ENCODE results near the gene ADAM15.
A peak's percentile ranks its signal among the peaks of the same experiment; 100 is the strongest.

The ADAM15 gene

GRCh38 chr1:155012776-155013602 lies 38.1 kb upstream of the ADAM15 start:
- DNase-seq: no peak

- no peak for DNase-seq
These were observed 37.5 kb upstream of the ADAM15 start for GRCh38 chr1:155013632-155014031.

GRCh38 chr1:155014709-155015508 lies 36.2 kb upstream of the ADAM15 start:
- DNase-seq: no peak

GRCh38 chr1:155015527-155016230 lies 35.4 kb upstream of the ADAM15 start:
- DNase-seq: no peak

DNA sequence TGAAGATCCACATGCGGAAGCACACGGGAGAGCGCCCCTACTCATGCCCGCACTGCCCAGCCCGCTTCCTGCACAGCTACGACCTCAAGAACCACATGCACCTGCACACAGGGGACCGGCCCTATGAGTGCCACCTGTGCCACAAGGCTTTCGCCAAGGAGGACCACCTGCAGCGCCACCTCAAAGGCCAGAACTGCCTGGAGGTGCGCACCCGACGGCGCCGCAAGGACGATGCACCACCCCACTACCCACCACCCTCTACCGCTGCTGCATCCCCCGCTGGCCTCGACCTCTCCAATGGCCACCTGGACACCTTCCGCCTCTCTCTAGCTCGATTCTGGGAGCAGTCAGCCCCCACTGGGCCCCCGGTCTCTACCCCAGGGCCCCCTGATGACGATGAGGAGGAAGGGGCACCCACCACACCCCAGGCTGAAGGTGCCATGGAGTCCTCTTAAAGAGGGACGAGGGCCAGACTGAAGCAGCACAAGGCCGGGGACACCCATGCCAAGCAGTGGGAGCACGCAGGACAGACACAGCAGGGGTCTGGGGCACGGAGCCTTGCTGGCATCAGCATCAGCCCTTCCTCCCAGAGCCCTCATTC lies 34.8 kb upstream of the ADAM15 start:
- DNase-seq: no peak

GRCh38 chr1:155017041-155017945 lies 33.8 kb upstream of the ADAM15 start:
- DNase-seq: peak; percentile 87

DNA sequence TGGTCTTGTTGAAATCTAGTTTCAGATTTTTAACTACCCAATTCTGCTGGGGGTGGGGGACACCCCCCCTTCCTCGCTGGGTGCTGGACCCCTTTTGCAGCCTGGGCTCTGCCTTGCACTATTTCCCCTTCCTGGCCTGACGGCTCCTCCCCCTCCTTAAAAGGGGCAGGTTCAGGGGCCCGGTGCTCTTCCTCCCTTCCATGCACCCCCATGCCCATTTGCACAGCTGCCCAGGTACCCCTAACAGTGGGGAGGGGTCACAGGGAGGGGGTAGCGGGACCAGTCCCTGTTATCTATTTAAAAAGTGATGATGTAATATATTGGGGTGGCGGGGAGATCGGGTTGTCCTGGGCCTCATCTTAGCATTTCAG lies 33.2 kb upstream of the ADAM15 start:
- DNase-seq: no peak

GRCh38 chr1:155018617-155019348 lies 32.3 kb upstream of the ADAM15 start:
- no peak for DNase-seq

DNA sequence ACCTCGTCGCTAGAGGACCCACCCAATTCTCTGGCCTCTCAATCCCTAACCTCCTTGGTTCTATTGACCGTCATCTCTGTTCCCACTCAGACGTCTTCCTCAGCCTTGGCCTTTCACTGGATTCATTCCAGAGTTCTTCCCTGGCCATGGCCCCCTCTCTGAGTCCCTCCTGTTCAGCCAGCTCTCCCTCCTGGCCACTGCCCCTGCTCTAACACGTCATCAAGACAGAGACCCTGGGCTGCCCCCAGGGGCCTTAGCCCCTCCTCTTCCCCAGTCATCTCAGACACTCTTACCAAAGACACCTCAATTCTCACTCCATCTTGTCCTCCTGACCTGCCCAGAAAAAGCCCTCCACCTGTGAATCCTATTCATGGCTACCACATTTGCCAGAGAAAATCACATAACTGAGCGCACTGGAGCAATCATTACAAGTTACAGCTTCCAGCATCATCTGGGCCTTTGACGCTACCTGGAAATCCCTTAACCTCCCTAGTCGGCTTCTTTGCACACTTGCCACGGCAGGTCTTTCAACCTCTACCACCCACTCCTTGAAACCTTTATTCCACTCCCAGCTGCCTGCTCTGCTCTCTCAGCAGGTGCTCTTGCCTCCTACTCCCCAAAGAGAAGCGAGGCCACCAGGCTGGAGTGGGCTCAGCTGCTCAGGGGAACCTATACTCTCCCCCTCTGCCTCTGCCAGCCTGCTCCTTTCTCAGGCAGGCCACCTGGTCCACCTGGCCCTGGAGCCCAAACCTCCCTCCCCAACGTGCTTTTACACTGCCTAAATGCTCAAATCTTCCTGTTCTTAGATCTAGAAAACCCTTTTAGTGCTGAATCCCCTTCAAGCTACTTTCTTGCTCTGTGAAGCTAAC lies 31.5 kb upstream of the ADAM15 start:
- DNase-seq: no peak

GRCh38 chr1:155022136-155022926 lies 28.8 kb upstream of the ADAM15 start:
- no peak for DNase-seq

DNA sequence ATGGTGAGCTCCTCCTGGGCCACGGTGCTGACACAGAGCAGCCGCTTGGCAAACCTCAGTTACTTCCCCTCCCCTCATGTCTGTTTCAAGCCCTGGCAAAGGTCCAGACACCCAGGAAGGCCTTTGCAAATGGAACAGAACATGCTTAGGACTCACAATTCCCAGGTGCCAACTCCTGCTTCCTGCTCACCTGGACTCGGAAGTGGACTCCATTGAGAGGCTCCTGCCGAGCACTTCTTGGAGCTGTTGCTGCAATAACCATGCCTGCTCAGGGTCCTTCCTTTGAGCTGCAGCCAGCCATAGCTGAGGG lies 28.2 kb upstream of the ADAM15 start:
- peak; percentile 14 for DNase-seq

DNA sequence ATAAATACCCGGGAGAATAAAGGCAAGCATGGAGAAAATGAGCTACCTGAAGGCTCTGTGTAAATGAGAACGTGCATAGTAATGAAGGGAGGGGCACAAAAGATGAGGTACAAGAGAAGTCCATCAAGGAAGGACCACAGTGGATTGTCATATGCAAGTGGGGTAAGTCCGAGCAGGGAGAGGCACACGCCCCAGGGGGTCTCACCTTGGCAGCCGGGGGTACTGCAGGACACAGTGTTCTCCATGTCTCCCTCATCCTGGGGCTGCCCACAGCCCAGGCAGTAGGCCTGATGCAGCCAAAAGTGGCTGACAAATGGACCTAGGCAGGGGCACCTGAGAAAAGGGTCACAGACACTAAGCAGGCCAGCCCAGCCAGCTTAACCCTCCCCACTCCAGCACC lies 27.5 kb upstream of the ADAM15 start:
- DNase-seq: no peak

DNA sequence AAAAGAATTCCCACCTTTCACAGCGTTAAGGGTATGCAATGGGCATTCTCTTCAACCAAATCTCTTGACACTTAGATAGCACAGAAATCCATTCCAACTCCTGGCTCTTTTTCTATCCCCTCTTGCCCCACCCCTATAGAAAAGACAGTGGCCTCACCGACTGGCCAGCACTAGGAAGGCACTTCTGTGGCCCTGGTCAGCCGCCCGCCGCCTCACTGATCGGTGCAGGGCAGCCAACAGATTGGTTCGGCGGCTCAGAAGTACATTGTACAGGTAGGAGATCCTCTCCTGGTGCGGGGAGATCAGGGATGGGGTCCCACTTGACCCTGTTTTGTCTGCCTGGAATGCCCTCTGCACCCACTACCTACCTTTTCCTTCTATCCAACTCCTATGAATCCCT lies 26.8 kb upstream of the ADAM15 start:
- no peak for DNase-seq

- no peak for DNase-seq
These were observed 25.0 kb upstream of the ADAM15 start for GRCh38 chr1:155026154-155026553.

DNA sequence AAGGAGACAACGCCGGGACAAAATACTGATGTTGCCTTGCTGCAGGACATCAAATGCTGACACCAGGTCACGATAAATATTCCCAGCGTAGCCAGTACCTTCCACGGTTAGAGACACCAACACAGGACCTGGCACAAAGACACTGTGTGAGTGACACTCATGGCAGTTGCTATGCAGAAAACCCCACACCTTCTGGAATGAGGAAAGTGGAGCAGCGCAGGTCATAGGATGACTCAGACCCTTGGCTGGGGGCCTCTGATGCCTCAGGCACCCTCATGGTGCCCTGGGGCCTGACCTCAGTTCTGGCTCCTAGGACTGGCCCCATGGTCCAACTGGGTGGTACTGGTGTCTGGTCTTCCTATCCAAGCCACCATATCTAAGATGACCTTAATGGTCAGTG lies 24.5 kb upstream of the ADAM15 start:
- DNase-seq: no peak

DNA sequence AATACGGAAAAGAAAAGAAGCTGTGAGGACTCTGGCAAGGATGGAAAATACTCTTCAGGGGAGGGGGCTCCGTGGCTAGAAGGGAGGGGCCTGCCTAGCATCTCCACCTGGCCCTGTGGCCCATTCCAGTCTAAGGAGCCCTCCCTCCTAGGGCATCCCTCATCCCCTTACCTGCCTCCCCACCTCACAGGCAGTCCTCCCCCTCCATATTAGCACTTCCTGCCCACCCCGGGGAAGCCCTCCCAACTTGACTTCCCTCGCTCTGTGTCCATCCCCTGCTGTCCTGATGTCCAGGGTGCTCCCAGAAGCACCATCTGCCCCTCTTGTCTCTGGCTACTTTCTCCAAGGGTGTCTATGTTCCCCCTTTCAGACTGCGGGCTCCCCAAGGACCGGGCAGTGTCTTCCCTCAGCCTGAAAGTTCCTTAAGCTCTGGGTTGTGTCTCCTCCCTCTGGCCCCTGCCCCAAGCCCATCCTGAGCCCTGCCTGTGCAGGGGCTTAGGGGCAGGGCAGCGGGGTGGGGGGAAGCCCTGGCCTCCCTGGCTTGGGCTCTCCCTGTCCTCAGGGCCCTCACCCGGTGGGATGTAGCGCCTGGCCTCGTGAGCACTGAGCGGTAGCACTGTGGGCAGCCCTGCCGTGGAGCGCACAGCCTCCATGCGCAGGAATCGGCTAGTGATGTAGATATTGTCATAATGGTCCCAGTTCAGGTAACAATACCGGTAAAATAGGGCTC lies 21.4 kb upstream of the ADAM15 start:
- no peak for DNase-seq

DNA sequence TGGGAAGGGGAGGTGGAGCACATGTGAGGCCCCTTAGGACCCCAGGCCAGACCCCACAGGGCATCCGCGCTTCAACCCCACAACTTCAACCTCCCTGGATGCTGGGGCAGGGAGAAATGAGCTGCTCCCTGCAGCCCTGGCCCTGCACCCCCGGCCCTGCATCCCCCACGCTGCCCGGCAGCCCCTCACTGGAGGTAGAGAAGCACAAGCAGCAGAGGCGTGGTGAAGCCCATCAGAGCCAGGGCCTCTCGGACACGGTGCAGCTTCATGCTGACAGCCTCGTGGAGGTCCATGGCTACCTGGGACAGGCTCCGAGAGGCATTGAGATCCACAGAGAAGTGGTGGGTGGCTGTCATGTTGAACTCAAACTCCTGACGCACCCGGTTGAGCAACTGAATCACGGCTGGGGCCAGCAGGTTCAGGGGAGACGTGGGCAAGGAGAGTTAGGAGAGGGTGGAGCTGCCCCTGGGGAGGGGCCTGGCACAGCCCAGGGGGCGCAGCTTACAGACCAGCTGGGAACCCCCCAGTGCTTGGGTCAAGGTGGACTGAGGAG lies 20.8 kb upstream of the ADAM15 start:
- no peak for DNase-seq

GRCh38 chr1:155030899-155031298 lies 20.2 kb upstream of the ADAM15 start:
- no peak for DNase-seq

DNA sequence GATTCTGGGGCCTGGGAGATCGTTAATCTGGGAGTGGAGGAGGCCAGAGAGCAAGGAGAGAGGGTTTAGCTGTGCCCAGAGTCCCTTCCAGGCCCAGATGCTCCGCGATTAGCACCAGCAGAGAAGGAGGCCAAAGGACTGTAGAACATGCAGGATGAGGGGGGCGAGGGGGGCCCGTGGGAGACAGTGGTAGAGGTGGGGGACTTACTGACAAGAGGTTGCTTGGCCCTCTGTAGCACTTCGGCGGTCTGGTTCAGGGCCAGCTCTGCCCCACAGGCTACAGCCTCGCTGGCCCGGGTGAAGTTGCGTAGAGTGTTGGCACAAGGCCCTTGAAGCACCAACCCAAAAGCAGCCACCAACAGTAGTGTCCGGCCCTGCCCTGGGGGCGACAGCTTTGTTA lies 18.2 kb upstream of the ADAM15 start:
- no peak for DNase-seq

Measured in COR-L47 (cell line).